Fibroblast of villous mesenchyme (primary cell): Measurements from ENCODE around the gene GHRL. TPM values are rescaled to one million over a fixed set of nuclear protein-coding genes. Genes with fewer than 3 reads are reported as not detected.

Experiments
- DNase-seq: peaks from one replicate; pipeline ENCODE4 v3.0.0-alpha.2; 2010; ENCODE audit warnings: low read depth
- H3K4me3 ChIP-seq: 2 replicates; pipeline ENCODE4 v1.5.1; 2011; ENCODE audit warnings: low read depth, mild to moderate bottlenecking, low read length
- CTCF ChIP-seq: IDR thresholded peaks from 2 replicates; pipeline ENCODE4 v1.5.1; 2012; ENCODE audit warnings: low read depth, mild to moderate bottlenecking, low read length; ENCODE audit not compliant: insufficient read depth
- total RNA-seq: library from RNA; depleted of rRNA; stranded (reverse); fragments of >200 nt; gene quantifications from 2 replicates; pipeline ENCODE4 v1.2.3, GENCODE V29; 2012

Gene GHRL, protein sequence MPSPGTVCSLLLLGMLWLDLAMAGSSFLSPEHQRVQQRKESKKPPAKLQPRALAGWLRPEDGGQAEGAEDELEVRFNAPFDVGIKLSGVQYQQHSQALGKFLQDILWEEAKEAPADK
- 0.32 TPM in 1 of 2 replicates, not detected in the other for total RNA-seq

DNA sequence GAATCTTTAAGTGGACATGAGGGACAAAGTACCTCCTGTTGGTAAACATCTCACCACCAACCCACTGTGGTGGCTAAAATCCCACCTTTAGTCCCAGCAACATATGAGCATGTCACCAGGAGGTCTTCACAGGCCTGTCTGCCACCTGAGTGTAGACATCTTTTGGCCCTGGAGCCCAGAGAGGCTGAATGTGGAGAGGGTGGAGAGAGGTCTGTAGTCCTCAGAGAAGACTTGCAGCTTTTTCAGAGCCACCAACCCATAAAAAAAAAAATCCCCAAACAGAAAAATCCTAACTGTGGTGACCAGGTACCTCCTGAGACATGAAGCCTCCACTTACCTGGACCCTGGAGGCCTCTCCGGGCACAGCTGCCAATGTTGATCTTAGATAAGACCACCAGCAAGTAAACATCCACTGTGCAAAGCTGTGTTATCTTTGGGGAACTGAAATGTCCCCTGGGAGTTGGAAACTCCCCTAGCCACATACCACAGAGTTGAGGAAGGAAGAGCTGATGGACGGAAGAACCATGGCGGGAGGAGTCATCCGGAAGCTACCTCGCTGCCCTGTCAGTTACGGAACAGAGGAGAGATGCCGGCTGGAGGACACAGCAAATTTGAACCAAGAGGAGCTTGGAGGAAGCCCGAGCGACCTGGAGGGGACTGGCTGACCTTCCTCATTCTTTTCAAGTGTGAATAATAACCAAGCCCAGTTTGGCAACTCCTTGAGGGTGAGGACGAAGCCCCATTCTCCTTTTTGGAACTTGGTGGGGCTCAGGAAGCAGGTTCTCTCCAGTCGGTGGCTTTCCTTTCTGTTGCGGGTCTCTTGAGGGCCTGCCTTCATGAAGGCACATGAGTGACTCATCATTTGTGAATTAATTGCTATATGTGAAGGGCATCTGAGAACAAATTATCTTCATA is at the start of gene GHRL:
GHRL (minus strand) TSS at position 443 of the 915 bp plus-strand sequence. CDS start 2,767 bp downstream, outside the sequence.
- H3K4me3 ChIP-seq, result no peak within 1 kb of the TSS
- TF ChIP-seq CTCF, result no peak
- no peak for DNase-seq

- no peak for DNase-seq
Measured at GRCh38 chr3:10341901-10342398, 49.2 kb upstream of the GHRL start.

GRCh38 chr3:10340476-10340875 is 47.7 kb upstream of the GHRL start:
- H3K4me3 ChIP-seq, result no peak overlapping the region
- DNase-seq, result no peak
- TF ChIP-seq CTCF, result no peak

More at GRCh38 chr3:10341901-10342398, 49.2 kb upstream of the GHRL start:
- no peak for TF ChIP-seq CTCF
- H3K4me3 ChIP-seq, result no peak overlapping the region

GRCh38 chr3:10340046-10340445 is 47.3 kb upstream of the GHRL start:
- DNase-seq, result no peak
- TF ChIP-seq CTCF, result no peak
- H3K4me3 ChIP-seq, result no peak overlapping the region

- no peak for DNase-seq
- TF ChIP-seq CTCF, result no peak
Measured at GRCh38 chr3:10339376-10339955, 46.7 kb upstream of the GHRL start.

DNA sequence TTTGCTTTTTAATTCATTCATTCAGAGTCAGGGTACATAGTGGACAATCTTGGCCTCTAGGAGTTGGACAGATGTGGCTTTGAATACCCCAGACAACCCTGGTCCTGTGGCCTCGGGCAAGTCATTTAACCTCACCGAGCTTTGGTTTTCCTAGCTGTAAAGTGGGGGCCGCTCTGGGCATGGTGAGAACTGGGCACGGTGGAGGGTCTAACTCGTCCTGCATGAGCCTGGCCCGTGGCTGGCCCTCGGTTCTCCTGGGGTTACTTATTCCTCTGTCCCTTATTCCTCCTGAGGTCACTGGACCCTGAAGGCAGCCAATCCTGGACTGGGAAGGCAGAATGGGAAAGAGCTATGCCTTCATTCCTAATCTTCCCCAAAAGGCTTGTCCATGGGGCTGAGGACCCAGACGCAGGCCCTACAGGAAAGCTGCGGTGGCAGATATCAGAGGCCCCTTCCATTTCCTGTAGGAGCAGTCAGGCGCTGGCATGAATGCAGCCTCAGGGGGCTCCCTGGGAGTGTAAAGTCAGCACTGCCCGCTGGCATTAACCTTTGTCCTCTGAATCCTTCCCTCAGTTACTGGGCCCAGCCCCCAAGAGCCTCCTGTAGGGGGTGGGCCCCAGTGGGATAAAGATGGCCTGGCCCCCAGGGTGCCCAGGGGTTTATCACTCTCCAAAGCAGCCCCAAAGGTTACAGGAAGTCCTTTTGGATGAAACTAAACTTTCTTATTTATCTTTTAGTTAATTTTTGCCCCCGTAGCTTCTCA is 46.0 kb upstream of the GHRL start:
- no peak overlapping the region for H3K4me3 ChIP-seq
- no peak for DNase-seq
- TF ChIP-seq CTCF, result no peak

More at GRCh38 chr3:10339376-10339955, 46.7 kb upstream of the GHRL start:
- H3K4me3 ChIP-seq, result no peak overlapping the region
